HG02884 (cell line): ENCODE results near the gene IPCEF1.
"Not testable (repeated sequence)": the region's sequence is repeated elsewhere in the genome, so short reads cannot be mapped to it uniquely, and the experiment has no call there.

ENCODE experiments used
- ATAC-seq: cut with Tn5 transposase; IDR thresholded peaks from one replicate; pipeline ENCODE4 v1.9.1; 2021; ENCODE audit warnings: mild to moderate bottlenecking, moderate library complexity; ENCODE audit not compliant: unreplicated experiment

Gene IPCEF1

GRCh38 chr6:154249499-154250298, 106.9 kb downstream of the IPCEF1 start:
- peak; percentile 73 for ATAC-seq

GRCh38 chr6:154247119-154247861, 109.3 kb downstream of the IPCEF1 start:
- peak; percentile 49 for ATAC-seq

GRCh38 chr6:154246723-154247118, 109.9 kb downstream of the IPCEF1 start:
- no peak for ATAC-seq

- ATAC-seq: no peak
Observed at GRCh38 chr6:154245506-154245905, 111.1 kb downstream of the IPCEF1 start.

- no peak for ATAC-seq
Observed at GRCh38 chr6:154243793-154244750, 112.5 kb downstream of the IPCEF1 start.

- no peak for ATAC-seq
Observed at GRCh38 chr6:154242617-154243357, 113.8 kb downstream of the IPCEF1 start.

GRCh38 chr6:154241581-154241980, 115.0 kb downstream of the IPCEF1 start:
- ATAC-seq: no peak

- ATAC-seq: not testable (repeated sequence)
Observed at GRCh38 chr6:154241061-154241460, 115.5 kb downstream of the IPCEF1 start.

- no peak for ATAC-seq
Observed at GRCh38 chr6:154239392-154239791, 117.2 kb downstream of the IPCEF1 start.

GRCh38 chr6:154238831-154239230, 117.8 kb downstream of the IPCEF1 start:
- ATAC-seq: no peak

GRCh38 chr6:154236646-154237301, 119.8 kb downstream of the IPCEF1 start:
- ATAC-seq: no peak

- ATAC-seq: peak; percentile 59
Observed at GRCh38 chr6:154234019-154234772, 122.4 kb downstream of the IPCEF1 start.

- no peak for ATAC-seq
Observed at GRCh38 chr6:154233383-154233782, 123.2 kb downstream of the IPCEF1 start.

GRCh38 chr6:154232013-154232910, 124.3 kb downstream of the IPCEF1 start:
- no peak for ATAC-seq

GRCh38 chr6:154230910-154231595, 125.5 kb downstream of the IPCEF1 start:
- no peak for ATAC-seq

GRCh38 chr6:154230393-154230792, 126.2 kb downstream of the IPCEF1 start:
- ATAC-seq: no peak

- ATAC-seq: peak; percentile 87
Observed at GRCh38 chr6:154229786-154230185, 126.8 kb downstream of the IPCEF1 start.

- no peak for ATAC-seq
Observed at GRCh38 chr6:154228521-154228905, 128.1 kb downstream of the IPCEF1 start.
